HG02852 (cell line): Measurements from ENCODE around the gene FOLR2.

Source experiments
- ATAC-seq: cut with Tn5 transposase; IDR thresholded peaks from one replicate; pipeline ENCODE4 v1.9.1; 2021; ENCODE audit warnings: mild to moderate bottlenecking, moderate library complexity; ENCODE audit not compliant: unreplicated experiment

The FOLR2 gene

GRCh38 chr11:72229336-72229924 is 12.8 kb downstream of the FOLR2 start:
- ATAC-seq = no peak

DNA sequence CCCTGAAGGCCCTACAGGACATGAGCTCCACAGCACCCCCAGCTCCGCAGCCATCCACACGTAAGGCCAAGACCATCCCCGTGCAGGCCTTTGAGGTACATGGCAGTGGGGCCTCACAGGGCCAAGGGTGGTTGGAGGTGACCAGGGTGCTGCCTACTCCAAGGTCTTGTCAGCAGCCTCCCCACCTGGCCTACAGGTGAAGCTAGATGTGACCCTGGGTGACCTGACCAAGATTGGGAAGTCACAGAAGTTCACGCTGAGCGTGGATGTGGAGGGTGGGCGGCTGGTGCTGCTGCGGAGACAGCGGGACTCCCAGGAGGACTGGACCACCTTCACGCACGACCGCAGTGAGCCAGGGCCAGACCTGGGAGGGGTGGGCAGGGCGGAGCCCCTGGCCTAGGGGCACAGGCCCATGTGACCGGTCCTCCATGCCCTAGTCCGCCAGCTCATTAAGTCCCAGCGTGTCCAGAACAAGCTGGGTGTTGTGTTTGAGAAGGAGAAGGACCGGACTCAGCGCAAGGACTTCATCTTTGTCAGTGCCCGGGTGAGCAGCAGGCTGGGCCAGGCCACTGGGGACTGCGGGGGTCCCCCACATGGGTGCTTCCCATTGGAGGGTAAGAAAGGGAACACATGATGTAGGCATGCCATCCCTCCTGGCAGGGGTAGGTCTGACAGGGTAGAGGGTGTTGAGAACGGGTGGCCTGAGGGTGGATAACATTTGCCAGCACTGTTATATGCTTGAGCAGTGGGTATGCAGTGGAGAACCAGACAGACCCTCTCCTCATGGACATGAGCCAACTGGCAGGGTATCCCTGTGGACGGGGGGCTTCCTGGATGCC is 13.6 kb downstream of the FOLR2 start:
- ATAC-seq = no peak

DNA sequence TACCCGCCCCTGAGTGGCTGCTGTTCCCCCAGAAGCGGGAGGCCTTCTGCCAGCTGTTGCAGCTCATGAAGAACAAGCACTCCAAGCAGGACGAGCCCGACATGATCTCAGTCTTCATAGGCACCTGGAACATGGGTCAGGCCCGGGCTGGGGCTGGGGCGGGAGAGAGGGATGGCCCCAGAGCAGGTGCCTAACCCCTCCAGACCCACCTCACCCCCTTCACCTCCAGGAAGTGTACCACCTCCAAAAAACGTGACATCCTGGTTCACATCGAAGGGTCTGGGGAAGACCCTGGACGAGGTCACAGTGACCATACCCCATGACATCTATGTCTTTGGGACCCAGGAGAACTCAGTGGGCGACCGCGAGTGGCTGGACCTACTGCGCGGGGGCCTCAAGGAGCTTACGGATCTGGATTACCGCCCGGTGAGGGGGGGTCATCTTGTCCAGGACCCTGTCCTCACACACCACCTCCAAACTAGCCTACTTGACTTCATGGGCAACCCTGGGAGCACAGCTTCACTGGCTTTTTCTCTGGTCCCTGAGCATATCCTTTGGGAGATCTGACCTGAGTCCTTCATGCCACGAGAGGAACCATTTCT is 14.3 kb downstream of the FOLR2 start:
- ATAC-seq = no peak

GRCh38 chr11:72231396-72232259 is 15.0 kb downstream of the FOLR2 start:
- ATAC-seq = no peak

GRCh38 chr11:72232260-72233055 is 15.9 kb downstream of the FOLR2 start:
- no peak for ATAC-seq

- no peak for ATAC-seq
These were observed 16.6 kb downstream of the FOLR2 start for GRCh38 chr11:72233056-72233772.

- no peak for ATAC-seq
These were observed 17.3 kb downstream of the FOLR2 start for GRCh38 chr11:72233773-72234513.

GRCh38 chr11:72234514-72234830 is 17.9 kb downstream of the FOLR2 start:
- no peak for ATAC-seq

DNA sequence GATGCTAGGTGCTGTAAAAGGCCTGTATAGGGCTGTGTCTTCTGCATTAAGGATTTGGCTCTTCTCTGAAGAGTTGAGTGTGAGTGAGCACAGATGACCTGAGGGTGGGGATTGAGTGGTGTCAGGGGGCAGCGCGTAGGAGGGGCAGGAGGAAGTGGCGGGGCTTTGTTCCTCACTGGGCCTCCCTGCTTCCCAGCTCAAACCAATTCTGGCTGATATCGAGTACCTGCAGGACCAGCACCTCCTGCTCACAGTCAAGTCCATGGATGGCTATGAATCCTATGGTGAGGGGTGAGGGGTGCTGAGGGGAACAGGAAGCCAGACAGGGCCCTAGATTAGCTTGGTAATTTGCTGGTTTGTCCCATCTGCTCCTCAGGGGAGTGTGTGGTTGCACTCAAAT is 18.3 kb downstream of the FOLR2 start:
- no peak for ATAC-seq

GRCh38 chr11:72235351-72236057 is 18.9 kb downstream of the FOLR2 start:
- no peak for ATAC-seq

DNA sequence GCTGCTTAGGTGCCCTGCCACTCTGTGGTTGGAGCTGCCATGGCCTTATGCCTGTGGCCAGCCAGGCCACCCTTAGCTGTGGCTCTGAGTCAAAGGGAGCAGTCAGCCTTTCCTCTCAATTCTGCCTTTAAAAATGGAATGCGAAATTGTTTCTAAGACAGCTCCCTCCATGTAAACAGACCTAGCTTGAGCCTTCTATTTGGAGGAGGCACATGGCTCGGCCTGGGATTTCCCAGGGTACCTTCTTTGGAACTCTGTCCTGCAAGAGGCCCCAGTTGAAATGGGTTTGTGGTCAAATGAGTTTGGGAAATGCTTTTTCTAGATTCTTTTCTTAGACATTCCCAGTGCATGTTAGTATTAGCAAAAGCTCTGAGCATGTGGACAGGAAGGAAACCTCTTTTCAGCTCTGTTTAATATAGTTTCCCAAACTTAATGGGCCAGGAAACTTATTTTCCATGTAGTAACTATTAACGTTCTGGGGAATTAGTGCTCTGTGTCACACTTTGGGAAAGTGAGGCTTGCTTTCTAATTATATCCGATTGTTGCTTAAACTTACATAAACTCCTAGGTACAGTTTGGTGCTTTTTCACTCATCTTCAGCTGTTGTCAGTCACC is 19.6 kb downstream of the FOLR2 start:
- ATAC-seq = no peak

DNA sequence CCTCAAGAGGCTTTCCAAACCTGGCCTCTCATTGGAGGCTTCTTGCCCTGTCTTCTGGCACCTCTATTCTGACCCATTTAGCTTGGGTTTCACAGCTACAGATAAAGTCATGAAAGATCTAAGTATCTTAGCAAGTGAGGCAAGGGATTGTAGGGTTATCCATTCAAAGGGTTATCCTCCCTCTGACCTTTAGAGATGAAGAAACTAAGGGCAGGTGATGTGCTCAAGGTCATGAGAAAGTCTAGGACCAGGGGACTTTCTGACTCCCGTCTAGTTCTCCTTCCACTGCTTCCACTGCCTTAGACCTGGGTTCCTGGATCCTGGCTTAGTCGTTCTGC is 20.1 kb downstream of the FOLR2 start:
- no peak for ATAC-seq

DNA sequence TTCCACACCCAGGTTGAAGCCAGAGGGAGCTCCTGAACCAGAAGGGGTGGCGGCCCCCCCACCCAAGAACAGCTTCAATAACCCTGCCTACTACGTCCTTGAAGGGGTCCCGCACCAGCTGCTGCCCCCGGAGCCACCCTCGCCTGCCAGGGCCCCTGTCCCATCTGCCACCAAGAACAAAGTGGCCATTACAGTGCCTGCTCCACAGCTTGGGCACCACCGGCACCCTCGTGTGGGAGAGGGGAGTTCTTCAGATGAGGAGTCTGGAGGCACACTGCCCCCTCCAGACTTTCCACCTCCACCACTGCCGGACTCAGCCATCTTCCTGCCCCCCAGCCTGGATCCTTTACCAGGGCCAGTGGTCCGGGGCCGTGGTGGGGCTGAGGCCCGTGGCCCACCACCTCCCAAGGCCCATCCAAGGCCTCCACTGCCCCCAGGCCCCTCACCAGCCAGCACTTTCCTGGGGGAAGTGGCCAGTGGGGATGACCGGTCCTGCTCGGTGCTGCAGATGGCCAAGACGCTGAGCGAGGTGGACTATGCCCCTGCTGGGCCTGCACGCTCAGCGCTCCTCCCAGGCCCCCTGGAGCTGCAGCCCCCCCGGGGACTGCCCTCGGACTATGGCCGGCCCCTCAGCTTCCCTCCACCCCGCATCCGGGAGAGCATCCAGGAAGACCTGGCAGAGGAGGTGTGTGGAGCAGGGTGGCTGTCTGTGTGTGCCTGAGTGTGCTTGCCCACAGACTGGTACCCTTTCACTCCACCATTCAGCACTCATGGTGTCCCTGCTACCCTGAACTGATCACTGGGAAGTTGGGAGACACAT is 20.7 kb downstream of the FOLR2 start:
- no peak for ATAC-seq

DNA sequence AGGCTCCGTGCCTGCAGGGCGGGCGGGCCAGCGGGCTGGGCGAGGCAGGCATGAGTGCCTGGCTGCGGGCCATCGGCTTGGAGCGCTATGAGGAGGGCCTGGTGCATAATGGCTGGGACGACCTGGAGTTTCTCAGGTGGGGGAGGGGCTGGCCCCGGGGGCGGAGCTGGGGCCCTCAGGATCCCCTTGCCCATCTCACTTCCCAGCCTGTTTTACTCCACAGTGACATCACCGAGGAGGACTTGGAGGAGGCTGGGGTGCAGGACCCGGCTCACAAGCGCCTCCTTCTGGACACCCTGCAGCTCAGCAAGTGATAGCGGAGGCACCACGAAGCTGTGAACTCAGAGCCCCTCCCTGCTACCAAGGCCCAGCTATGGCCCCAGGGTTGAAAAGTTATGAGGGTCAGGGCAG is 21.5 kb downstream of the FOLR2 start:
- ATAC-seq = no peak

- ATAC-seq = no peak
These were observed 22.1 kb downstream of the FOLR2 start for GRCh38 chr11:72238492-72239312.

- no peak for ATAC-seq
These were observed 22.8 kb downstream of the FOLR2 start for GRCh38 chr11:72239313-72239848.
